ENCODE measurements around the gene LRIT2.
A peak's percentile ranks its signal among the peaks of the same experiment; 100 is the strongest.

Gene LRIT2

GRCh38 chr10:84233940-84234339 lies 8.6 kb upstream of the LRIT2 start:
- Histone ChIP-seq H3K27ac (no peak overlapping the region), H3K4me3 (no peak overlapping the region)
- TF ChIP-seq CTCF (IDR thresholded peaks at IDR 0.05) = no peak
- peak; percentile 67 for DNase-seq (ENCODE audit: low spot score)

DNA sequence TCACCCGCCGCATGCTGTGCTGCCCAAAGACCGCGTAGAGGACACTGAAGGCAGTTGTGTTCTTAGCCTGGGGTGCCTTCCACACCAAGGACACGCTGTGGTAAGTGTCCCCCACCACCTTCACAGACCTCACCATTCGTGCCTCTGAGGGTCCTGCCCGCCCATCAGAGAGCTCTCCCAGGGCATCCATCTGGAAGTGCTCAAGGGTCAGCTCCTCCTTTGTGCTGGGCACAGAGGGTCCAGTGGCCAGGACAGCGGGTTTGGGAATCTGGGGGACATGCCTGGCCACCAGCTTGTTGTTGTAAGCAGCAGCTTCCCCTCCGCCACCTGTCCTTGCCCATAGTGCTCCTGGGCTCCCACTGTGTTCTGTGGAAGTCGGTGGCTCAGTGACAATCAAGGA lies 7.0 kb upstream of the LRIT2 start:
- no peak for TF ChIP-seq CTCF (IDR thresholded peaks at IDR 0.05)
- DNase-seq (ENCODE audit: low spot score) = no peak
- Histone ChIP-seq H3K27ac (no peak overlapping the region), H3K4me3 (no peak overlapping the region)

DNA sequence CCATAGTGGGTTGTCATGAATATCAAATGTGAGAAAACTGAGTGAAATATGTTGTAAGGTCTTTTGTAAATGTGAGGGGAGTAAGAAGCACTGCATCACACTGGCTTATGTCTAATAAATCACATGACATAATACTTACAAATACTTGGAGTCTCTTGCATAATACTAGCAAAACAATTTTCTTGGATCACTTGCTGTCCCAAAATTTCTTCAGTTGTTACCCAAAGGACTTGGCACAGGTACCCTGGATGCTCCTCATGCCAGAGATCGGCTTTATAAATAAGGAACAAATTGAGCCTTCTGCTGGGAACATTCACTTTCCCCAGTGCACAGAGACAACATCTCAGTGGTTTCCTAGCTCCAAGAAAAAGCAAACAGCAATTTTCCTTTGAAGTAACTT lies 5.0 kb upstream of the LRIT2 start:
- Histone ChIP-seq H3K27ac (no peak overlapping the region), H3K4me3 (no peak overlapping the region)
- TF ChIP-seq CTCF (IDR thresholded peaks at IDR 0.05) = no peak
- no peak for DNase-seq (ENCODE audit: low spot score)

DNA sequence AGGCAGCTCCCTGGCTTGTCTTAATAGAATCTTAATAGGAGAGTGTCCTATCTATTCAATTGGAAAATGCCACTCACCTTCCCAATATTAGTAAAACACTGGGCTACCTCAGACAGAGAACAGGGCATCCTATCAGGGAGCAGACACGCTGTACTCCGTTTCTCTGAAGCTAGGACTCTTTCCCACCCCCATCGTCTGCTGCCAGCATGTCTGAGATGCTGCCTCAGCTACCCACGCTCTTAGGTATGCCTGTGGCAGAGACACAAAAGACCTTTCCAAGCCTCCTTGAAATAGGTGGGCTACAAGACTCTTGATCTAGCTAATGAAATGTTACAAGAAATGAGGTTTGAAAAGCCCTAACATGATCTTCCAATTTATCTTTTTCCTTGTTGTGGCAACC lies 2.5 kb upstream of the LRIT2 start:
- H3K4me3 ChIP-seq = no peak overlapping the region
- H3K27ac ChIP-seq = no peak overlapping the region
- no peak for DNase-seq (ENCODE audit: low spot score)
- no peak for TF ChIP-seq CTCF (IDR thresholded peaks at IDR 0.05)

- no peak for DNase-seq (ENCODE audit: low spot score)
- no peak for TF ChIP-seq CTCF (IDR thresholded peaks at IDR 0.05)
- H3K27ac ChIP-seq = no peak overlapping the region
- H3K4me3 ChIP-seq = no peak overlapping the region
Observed at GRCh38 chr10:84226616-84227015, 1.3 kb upstream of the LRIT2 start.

- DNase-seq (ENCODE audit: low spot score) = no peak
- H3K27ac ChIP-seq = no peak overlapping the region
- H3K4me3 ChIP-seq = no peak overlapping the region
- TF ChIP-seq CTCF (IDR thresholded peaks at IDR 0.05) = no peak
Observed at GRCh38 chr10:84224411-84225028, 824 bp downstream of the LRIT2 start.

DNA sequence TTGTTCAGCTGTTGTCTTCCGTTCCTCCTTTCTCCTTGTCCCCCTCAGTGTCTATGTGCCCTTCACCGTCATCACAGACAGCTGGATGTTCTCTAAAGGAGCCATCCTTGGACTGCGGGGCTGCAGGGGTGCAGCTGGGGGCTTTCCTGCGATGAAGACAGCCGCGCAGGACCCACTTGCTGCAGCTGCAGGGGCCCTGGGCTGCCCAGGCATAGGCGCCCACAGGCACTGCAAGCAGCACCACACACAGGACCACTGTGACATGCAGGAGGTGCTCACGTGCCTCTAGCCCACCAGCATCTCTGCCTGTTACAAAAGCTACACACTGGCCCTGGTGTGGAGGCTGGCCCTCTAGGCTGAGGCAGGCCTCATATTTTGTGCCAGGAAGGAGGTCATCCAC lies 3.4 kb downstream of the LRIT2 start:
- no peak for TF ChIP-seq CTCF (IDR thresholded peaks at IDR 0.05)
- Histone ChIP-seq H3K27ac (no peak overlapping the region), H3K4me3 (no peak overlapping the region)
- no peak for DNase-seq (ENCODE audit: low spot score)

Data from coronary artery (tissue), 2 donors.